H1 (cell line): Measurements from ENCODE around the gene ARCN1. TPM values are rescaled to one million over a fixed set of nuclear protein-coding genes. Genes with fewer than 3 reads are reported as not detected.

Source experiments
- CTCF ChIA-PET: fragments of 300-600 bp; sonication (Branson Sonifier 250); formaldehyde crosslinking; loops from one replicate; lab custom pipeline; 2021; ENCODE audit not compliant: partially characterized antibody; lab: Charles Lee
- POLR2A ChIA-PET: fragments of 300-600 bp; sonication (Branson Sonifier 250); formaldehyde crosslinking; loops from one replicate; lab custom pipeline; 2021; ENCODE audit warnings: inconsistent platforms; ENCODE audit not compliant: partially characterized antibody; lab: Charles Lee
- DNase-seq, 2 experiments: peaks; one replicate each; pipeline versions ENCODE4 v3.0.0 to v3.0.0-alpha.2; 2010 to 2022; ENCODE audit warnings: low spot score in 2 of 2, low read depth in 1 of 2, mixed read lengths in 1 of 2
- FAIRE-seq: peaks from 2 replicates; lab custom pipeline; 2011; peaks lifted over from hg19 to GRCh38; lab: Jason Lieb, UNC
- H2AFZ ChIP-seq: 2 replicates; pipeline ENCODE4 v1.8.1; 2012; ENCODE audit warnings: low read length, inconsistent platforms
- H2AK5ac ChIP-seq: 2 replicates; pipeline ENCODE4 v1.6.1; 2013; ENCODE audit warnings: low read depth, low read length
- H2BK120ac ChIP-seq: replicated peaks from 2 replicates; pipeline ENCODE3; 2013; ENCODE audit warnings: low read depth, low read length, inconsistent platforms
- H2BK12ac ChIP-seq: 2 replicates; pipeline ENCODE4 v1.6.1; 2013; ENCODE audit warnings: low read depth, low read length
- H2BK15ac ChIP-seq: 2 replicates; pipeline ENCODE4 v1.6.1; 2013; ENCODE audit warnings: low read length
- H2BK20ac ChIP-seq: 2 replicates; pipeline ENCODE4 v1.6.1; 2013; ENCODE audit warnings: low read length
- H2BK5ac ChIP-seq: 2 replicates; pipeline ENCODE4 v1.6.1; 2013; ENCODE audit warnings: low read depth, low read length
- H3K14ac ChIP-seq: 2 replicates; pipeline ENCODE4 v1.6.1; 2013; ENCODE audit warnings: inconsistent platforms; ENCODE audit not compliant: insufficient read length
- H3K18ac ChIP-seq: 2 replicates; pipeline ENCODE4 v1.6.1; 2013; ENCODE audit warnings: low read length; ENCODE audit errors: extremely low read depth
- H3K23ac ChIP-seq: 2 replicates; pipeline ENCODE4 v1.6.1; 2013; ENCODE audit warnings: inconsistent platforms; ENCODE audit not compliant: insufficient read length
- H3K23me2 ChIP-seq: 2 replicates; pipeline ENCODE4 v1.6.1; 2013; ENCODE audit warnings: low read depth, low read length
- H3K27ac ChIP-seq: 2 replicates; pipeline ENCODE4 v1.6.1; 2011; ENCODE audit warnings: low read depth, low read length, inconsistent platforms
- H3K27me3 ChIP-seq, 4 experiments: replicated peaks in 1 of 4; 1 replicate in 1 of 4; 2 replicates in 3 of 4; pipeline versions ENCODE4 v1.6.1 to v1.8.1; 2011 to 2013; ENCODE audit warnings: low read length in 3 of 4, mild to moderate bottlenecking in 3 of 4, inconsistent platforms in 2 of 4, mixed read lengths in 2 of 4, moderate library complexity in 1 of 4; ENCODE audit not compliant: control insufficient read depth in 3 of 4, insufficient read depth in 3 of 4; ENCODE audit errors: extremely low read depth in 1 of 4
- H3K36me3 ChIP-seq, 4 experiments: 2 replicates each; pipeline versions ENCODE4 v1.6.1 to v1.8.1; 2011 to 2013; ENCODE audit warnings: mild to moderate bottlenecking in 4 of 4, low read length in 3 of 4, moderate library complexity in 2 of 4, control low read depth in 1 of 4, inconsistent platforms in 1 of 4; ENCODE audit not compliant: insufficient read depth in 4 of 4, control insufficient read depth in 2 of 4
- H3K4ac ChIP-seq: replicated peaks from 2 replicates; pipeline ENCODE3; 2013; ENCODE audit warnings: low read length, low read depth, mixed read lengths, inconsistent platforms; ENCODE audit not compliant: insufficient read length
- H3K4me1 ChIP-seq, 4 experiments: replicated peaks in 1 of 4; 1 replicate in 1 of 4; 2 replicates in 3 of 4; pipeline versions ENCODE4 v1.6.1 to v1.8.1; 2011 to 2013; ENCODE audit warnings: low read length in 3 of 4, inconsistent platforms in 2 of 4, mixed read lengths in 1 of 4; ENCODE audit not compliant: insufficient read depth in 4 of 4, control insufficient read depth in 3 of 4
- H3K4me2 ChIP-seq, 2 experiments: 2 replicates each; pipeline versions ENCODE4 v1.6.1 to v1.8.1; 2011 to 2013; ENCODE audit warnings: low read depth in 2 of 2, low read length in 2 of 2, control low read depth in 1 of 2, inconsistent platforms in 1 of 2, mild to moderate bottlenecking in 1 of 2; ENCODE audit not compliant: insufficient read depth in 1 of 2
- H3K4me3 ChIP-seq, 4 experiments: fragments of 200-600, 300-600 bp in 1 of 4; sonication (generic), shearing (Covaris generic), sonication (Bioruptor Twin) in 1 of 4; 2 replicates each; pipeline versions ENCODE4 v1.5.1 to v1.8.1; 2011 to 2016; ENCODE audit warnings: low read length in 4 of 4, low read depth in 3 of 4, control low read depth in 2 of 4, inconsistent platforms in 2 of 4, mild to moderate bottlenecking in 2 of 4, mixed read lengths in 1 of 4, moderate library complexity in 1 of 4; ENCODE audit not compliant: insufficient read depth in 2 of 4; ENCODE audit errors: extremely low read depth in 1 of 4
- H3K56ac ChIP-seq: replicated peaks from 2 replicates; pipeline ENCODE3; 2013; ENCODE audit warnings: low read depth, mild to moderate bottlenecking, mixed read lengths, low read length, inconsistent platforms; ENCODE audit not compliant: insufficient read length
- H3K79me1 ChIP-seq: 2 replicates; pipeline ENCODE4 v1.6.1; 2013; ENCODE audit warnings: low read depth, low read length, control low read depth
- H3K79me2 ChIP-seq, 2 experiments: 2 replicates each; pipeline versions ENCODE4 v1.6.1 to v1.8.1; 2012 to 2013; ENCODE audit warnings: low read length in 2 of 2, mild to moderate bottlenecking in 2 of 2, inconsistent platforms in 1 of 2; ENCODE audit not compliant: insufficient read depth in 2 of 2, control insufficient read depth in 1 of 2
- H3K9ac ChIP-seq, 4 experiments: replicated peaks in 1 of 4; 1 replicate in 1 of 4; 2 replicates in 3 of 4; pipeline versions ENCODE4 v1.6.1 to v1.8.1; 2011 to 2013; ENCODE audit warnings: low read depth in 3 of 4, low read length in 3 of 4, control low read depth in 2 of 4, mild to moderate bottlenecking in 2 of 4, moderate library complexity in 2 of 4, inconsistent platforms in 1 of 4; ENCODE audit errors: extremely low read depth in 1 of 4
- H3K9me3 ChIP-seq, 2 experiments: 2 replicates each; pipeline versions ENCODE4 v1.6.1 to v1.8.1; 2012 to 2013; ENCODE audit warnings: mild to moderate bottlenecking in 2 of 2, moderate library complexity in 2 of 2, control low read depth in 1 of 2, inconsistent platforms in 1 of 2, low read depth in 1 of 2, low read length in 1 of 2, mixed read lengths in 1 of 2; ENCODE audit not compliant: insufficient read depth in 2 of 2
- H4K20me1 ChIP-seq, 2 experiments: replicated peaks in 1 of 2; 2 replicates each; pipeline versions ENCODE3 to v1.8.1; 2011 to 2013; ENCODE audit warnings: inconsistent platforms in 2 of 2, low read length in 2 of 2, mild to moderate bottlenecking in 1 of 2; ENCODE audit not compliant: insufficient read depth in 2 of 2, control insufficient read depth in 1 of 2
- H4K5ac ChIP-seq: 2 replicates; pipeline ENCODE4 v1.6.1; 2013; ENCODE audit warnings: low read length, low read depth, mixed read lengths, inconsistent platforms; ENCODE audit not compliant: insufficient read length
- H4K8ac ChIP-seq: 2 replicates; pipeline ENCODE4 v1.8.0; 2013; ENCODE audit warnings: mild to moderate bottlenecking, moderate library complexity, low read length, inconsistent platforms; ENCODE audit not compliant: insufficient read depth; ENCODE audit errors: extremely low read depth
- H4K91ac ChIP-seq: replicated peaks from 2 replicates; pipeline ENCODE3; 2013; ENCODE audit warnings: low read length, mixed read lengths, inconsistent platforms; ENCODE audit not compliant: insufficient read length
- CEBPB ChIP-seq: IDR thresholded peaks from 2 replicates; pipeline ENCODE4 v1.6.1; 2012; ENCODE audit warnings: low read depth, low read length
- EP300 ChIP-seq, 2 experiments: IDR thresholded peaks; 1 replicate in 1 of 2; 2 replicates in 1 of 2; pipeline ENCODE4 v1.6.1; 2011 to 2012; ENCODE audit warnings: low read depth in 2 of 2, low read length in 2 of 2, mild to moderate bottlenecking in 2 of 2, borderline replicate concordance in 1 of 2, inconsistent platforms in 1 of 2, moderate library complexity in 1 of 2
- KDM1A ChIP-seq: fragments of 200-600, 300-600 bp; sonication (generic); IDR thresholded peaks from 2 replicates; pipeline ENCODE4 v1.7.1; 2016; ENCODE audit warnings: mild to moderate bottlenecking, low read length, borderline replicate concordance
- RFX5 ChIP-seq: IDR thresholded peaks from 2 replicates; pipeline ENCODE4 v1.6.1; 2011; ENCODE audit warnings: low read depth, low read length, improper control_type of control experiment, borderline replicate concordance
- USF2 ChIP-seq: IDR thresholded peaks from 2 replicates; pipeline ENCODE4 v1.6.1; 2011; ENCODE audit warnings: low read length, improper control_type of control experiment
- whole genome bisulfite sequencing, 2 experiments: shearing (Covaris generic) in 1 of 2; methylation state at CpG; one replicate each; pipeline versions ENCODE4 v1.1.6 to v1.1.7; 2013 to 2015; ENCODE audit warnings: low lambda C conversion rate in 2 of 2, mixed read lengths in 2 of 2, inconsistent platforms in 1 of 2, low coverage in 1 of 2, missing lambda C conversion rate in 1 of 2; ENCODE audit not compliant: insufficient replicate concordance in 2 of 2, insufficient coverage in 1 of 2, insufficient read length in 1 of 2; ENCODE audit errors: extremely low coverage in 1 of 2, missing lambda C conversion rate in 1 of 2; 5-methylcytosine and 5-hydroxymethylcytosine counted together
- polyA plus RNA-seq, 7 experiments: library from polyadenylated mRNA; depleted of rRNA in 3 of 7; stranded (reverse) in 5 of 7; unstranded in 2 of 7; fragments of >200 nt in 5 of 7; fragments of 200-250 nt in 2 of 7; gene quantifications; 1 replicate in 5 of 7; 2 replicates in 1 of 7; 4 replicates in 1 of 7; pipeline versions ENCODE4 v1.2.1 to v1.2.3, GENCODE V29; 2011 to 2013; ENCODE audit warnings: missing spikeins in 2 of 7, mixed read lengths in 2 of 7
- total RNA-seq: library from RNA; stranded (reverse); fragmentation: NEBNext Ultra II Directional; extraction: Animal tissue kit (Norgen Biotek cat#: 25700); gene quantifications from 2 replicates; pipeline ENCODE4 v1.2.1, GENCODE V29; 2021

ARCN1 gene
- total and polyA plus RNA-seq, 2 of the 8 experiments (the other 6 are each of a cell fraction or from before 2014, with no cell fraction given), result 132 to 146 TPM

DNA sequence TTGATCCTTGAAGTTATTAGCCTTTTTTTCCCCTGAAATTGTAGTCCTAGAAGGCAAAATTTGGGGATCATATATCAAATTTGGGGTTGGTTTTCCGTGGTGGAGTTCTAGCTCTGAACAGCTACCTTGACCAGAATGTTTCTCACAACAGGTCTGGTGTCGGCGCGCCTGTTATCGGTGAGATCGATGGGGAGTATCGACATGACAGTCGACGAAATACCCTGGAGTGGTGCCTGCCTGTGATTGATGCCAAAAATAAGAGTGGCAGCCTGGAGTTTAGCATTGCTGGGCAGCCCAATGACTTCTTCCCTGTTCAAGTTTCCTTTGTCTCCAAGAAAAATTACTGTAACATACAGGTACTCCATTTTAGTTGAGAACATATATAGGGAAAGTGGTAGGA, 25.3 kb downstream of the ARCN1 start:
- Histone ChIP-seq H3K4me1 (no peaks in the 10 kb centered on the region), H4K20me1 (peaks cover 0 to 7% of the 10 kb centered on the region in 2 experiments), H3K23me2 (no peaks in the 10 kb centered on the region), H3K27me3 (no peaks in the 10 kb centered on the region; a peak in 1 of 7 replicates), H3K4me2 (no peak overlapping the region), H3K79me1 (no peaks in the 10 kb centered on the region), H3K79me2 (no peaks in the 10 kb centered on the region), H3K14ac (no peak overlapping the region), H2BK12ac (no peak overlapping the region), H3K4ac (no peak overlapping the region), H3K23ac (no peak overlapping the region), H3K56ac (no peak overlapping the region), H3K36me3 (peaks cover 18 to 64% (median 51%) of the 10 kb centered on the region in 4 experiments), H2BK120ac (no peak overlapping the region), H2BK20ac (no peak overlapping the region), H4K5ac (no peak overlapping the region), H2BK15ac (no peak overlapping the region), H3K9ac (no peak overlapping the region), H3K27ac (no peak overlapping the region), H2BK5ac (no peak overlapping the region), H3K18ac (no peak overlapping the region), H2AFZ (no peak overlapping the region), H4K8ac (no peak overlapping the region), H2AK5ac (no peak overlapping the region), H3K9me3 (no peaks in the 10 kb centered on the region), H3K4me3 (no peak overlapping the region), H4K91ac (no peak overlapping the region)
- ChIA-PET POLR2A (no interaction called here), CTCF (interaction anchor here (1.1 to 25.3 kb wide), 3 partner anchors 16 to 60 kb away, joined by 4 to 435 read pairs (median 63); no protein-coding TSS in a partner anchor)
- no peak for TF ChIP-seq USF2
- no peak for TF ChIP-seq CEBPB
- no peak for TF ChIP-seq EP300 (IDR thresholded peaks at IDR 0.05; ENCODE audit: borderline replicate concordance in 1 of 2, low read depth in 2 of 2, low read length in 2 of 2)
- TF ChIP-seq KDM1A, result no peak
- no peak for TF ChIP-seq RFX5
- whole genome bisulfite sequencing, 2 experiments, result 97% methylated on average over 9 of the region's 9 CpGs; no CpG with 5 or more reads in 1 of the 2 experiments
- no peak for DNase-seq
- no peak for FAIRE-seq
